Dendritic cell treated with granulocyte-macrophage colony-stimulating factor and Interleukin-4, amounts not matched to agents 40 ng/mL and 50 ng/mL, for 4 days (primary cell): Measurements from ENCODE around the gene KRT3.
"Not testable (repeated sequence)": the region's sequence is repeated elsewhere in the genome, so short reads cannot be mapped to it uniquely, and the experiment has no call there.

Source experiments
- H3K27ac Mint-ChIP-seq: one replicate; pipeline ENCODE4 v1.8.0; 2022; ENCODE audit warnings: mild to moderate bottlenecking, mixed read lengths
- H3K27me3 Mint-ChIP-seq: one replicate; pipeline ENCODE4 v1.8.0; 2022; ENCODE audit warnings: mild to moderate bottlenecking, mixed read lengths
- H3K36me3 Mint-ChIP-seq: one replicate; pipeline ENCODE4 v1.8.0; 2022; ENCODE audit warnings: low read depth, mixed read lengths
- H3K4me1 Mint-ChIP-seq: one replicate; pipeline ENCODE4 v1.8.0; 2022; ENCODE audit warnings: low read depth, mixed read lengths
- H3K4me3 Mint-ChIP-seq: one replicate; pipeline ENCODE4 v1.8.0; 2022; ENCODE audit warnings: mild to moderate bottlenecking, moderate library complexity, mixed read lengths
- H3K9me3 Mint-ChIP-seq: one replicate; pipeline ENCODE4 v1.8.0; 2022; ENCODE audit warnings: mixed read lengths
- intact Hi-C: fragments of 100-400 bp; cut with micrococcal nuclease; formaldehyde crosslinking; loops from one replicate; pipeline ENCODE4 v1.15.0; 2022

Gene KRT3

GRCh38 chr12:52801773-52802172, 5.9 kb upstream of the KRT3 start:
- Mint-ChIP-seq H3K4me1 (no peaks in the 10 kb centered on the region), H3K9me3 (no peaks in the 10 kb centered on the region), H3K27me3 (no peaks in the 10 kb centered on the region), H3K4me3 (no peak overlapping the region), H3K36me3 (no peaks in the 10 kb centered on the region), H3K27ac (no peak overlapping the region)
- intact Hi-C loops, result no loop called here

GRCh38 chr12:52800259-52800917, 4.5 kb upstream of the KRT3 start:
- Mint-ChIP-seq H3K27me3 (no peaks in the 10 kb centered on the region), H3K36me3 (no peaks in the 10 kb centered on the region), H3K4me3 (no peak overlapping the region), H3K27ac (no peak overlapping the region), H3K4me1 (no peaks in the 10 kb centered on the region), H3K9me3 (no peaks in the 10 kb centered on the region)
- intact Hi-C loops, result no loop called here

GRCh38 chr12:52799505-52800211, 3.7 kb upstream of the KRT3 start:
- no peaks in the 10 kb centered on the region for H3K4me1 Mint-ChIP-seq
- H3K36me3 Mint-ChIP-seq, result no peaks in the 10 kb centered on the region
- H3K27me3 Mint-ChIP-seq, result no peaks in the 10 kb centered on the region
- no peak overlapping the region for H3K4me3 Mint-ChIP-seq
- no peaks in the 10 kb centered on the region for H3K9me3 Mint-ChIP-seq
- no peak overlapping the region for H3K27ac Mint-ChIP-seq
- intact Hi-C loops, result no loop called here

GRCh38 chr12:52798671-52799504, 3.0 kb upstream of the KRT3 start:
- H3K27me3 Mint-ChIP-seq, result no peaks in the 10 kb centered on the region
- H3K4me3 Mint-ChIP-seq, result no peak overlapping the region

GRCh38 chr12:52798003-52798670, 2.2 kb upstream of the KRT3 start:
- Mint-ChIP-seq H3K36me3 (no peaks in the 10 kb centered on the region), H3K27ac (no peak overlapping the region), H3K4me1 (no peaks in the 10 kb centered on the region), H3K27me3 (no peaks in the 10 kb centered on the region), H3K9me3 (no peaks in the 10 kb centered on the region), H3K4me3 (no peak overlapping the region)
- intact Hi-C loops, result no loop called here

More at GRCh38 chr12:52798671-52799504, 3.0 kb upstream of the KRT3 start:
- no peaks in the 10 kb centered on the region for H3K4me1 Mint-ChIP-seq
- H3K36me3 Mint-ChIP-seq, result no peaks in the 10 kb centered on the region
- no peak overlapping the region for H3K27ac Mint-ChIP-seq
- intact Hi-C loops, result no loop called here
- no peaks in the 10 kb centered on the region for H3K9me3 Mint-ChIP-seq

GRCh38 chr12:52797529-52797894, 1.6 kb upstream of the KRT3 start:
- Mint-ChIP-seq H3K4me1 (no peaks in the 10 kb centered on the region), H3K9me3 (no peaks in the 10 kb centered on the region), H3K4me3 (no peak overlapping the region), H3K36me3 (no peaks in the 10 kb centered on the region), H3K27me3 (no peaks in the 10 kb centered on the region), H3K27ac (no peak overlapping the region)
- intact Hi-C loops, result no loop called here

- intact Hi-C loops, result no loop called here
- Mint-ChIP-seq H3K36me3 (no peaks in the 10 kb centered on the region), H3K9me3 (no peaks in the 10 kb centered on the region), H3K4me3 (no peak overlapping the region), H3K27ac (no peak overlapping the region), H3K27me3 (no peaks in the 10 kb centered on the region), H3K4me1 (no peaks in the 10 kb centered on the region)
Measured at GRCh38 chr12:52796839-52797528, 1.1 kb upstream of the KRT3 start.

- H3K27me3 Mint-ChIP-seq, result peaks cover 3% of the 10 kb centered on the region
- no peak overlapping the region for H3K27ac Mint-ChIP-seq
- H3K36me3 Mint-ChIP-seq, result no peaks in the 10 kb centered on the region
- H3K4me1 Mint-ChIP-seq, result no peaks in the 10 kb centered on the region
- intact Hi-C loops, result no loop called here
- no peak overlapping the region for H3K4me3 Mint-ChIP-seq
- no peaks in the 10 kb centered on the region for H3K9me3 Mint-ChIP-seq
Measured at GRCh38 chr12:52796429-52796794, 495 bp upstream of the KRT3 start.

GRCh38 chr12:52795332-52795674, 614 bp downstream of the KRT3 start:
- intact Hi-C loops, H3K27ac Mint-ChIP-seq, H3K9me3 Mint-ChIP-seq, H3K36me3 Mint-ChIP-seq, H3K4me1 Mint-ChIP-seq, H3K4me3 Mint-ChIP-seq: not testable (repeated sequence)
- peaks cover 15% of the 10 kb centered on the region for H3K27me3 Mint-ChIP-seq

- Mint-ChIP-seq H3K9me3 (no peaks in the 10 kb centered on the region), H3K27ac (no peak overlapping the region), H3K27me3 (peaks cover 21% of the 10 kb centered on the region), H3K36me3 (no peaks in the 10 kb centered on the region), H3K4me3 (no peak overlapping the region), H3K4me1 (no peaks in the 10 kb centered on the region)
- intact Hi-C loops, result no loop called here
Measured at GRCh38 chr12:52794479-52795331, 1.2 kb downstream of the KRT3 start.

- Mint-ChIP-seq H3K27me3 (peaks cover 37% of the 10 kb centered on the region), H3K4me1 (no peaks in the 10 kb centered on the region), H3K9me3 (no peaks in the 10 kb centered on the region), H3K4me3 (no peak overlapping the region), H3K36me3 (no peaks in the 10 kb centered on the region), H3K27ac (no peak overlapping the region)
- intact Hi-C loops, result no loop called here
Measured at GRCh38 chr12:52792185-52793029, 3.5 kb downstream of the KRT3 start.
